Measurements from ENCODE around the gene ABHD2.
"Not testable (repeated sequence)": the region's sequence is repeated elsewhere in the genome, so short reads cannot be mapped to it uniquely, and the experiment has no call there.

Gene ABHD2

DNA sequence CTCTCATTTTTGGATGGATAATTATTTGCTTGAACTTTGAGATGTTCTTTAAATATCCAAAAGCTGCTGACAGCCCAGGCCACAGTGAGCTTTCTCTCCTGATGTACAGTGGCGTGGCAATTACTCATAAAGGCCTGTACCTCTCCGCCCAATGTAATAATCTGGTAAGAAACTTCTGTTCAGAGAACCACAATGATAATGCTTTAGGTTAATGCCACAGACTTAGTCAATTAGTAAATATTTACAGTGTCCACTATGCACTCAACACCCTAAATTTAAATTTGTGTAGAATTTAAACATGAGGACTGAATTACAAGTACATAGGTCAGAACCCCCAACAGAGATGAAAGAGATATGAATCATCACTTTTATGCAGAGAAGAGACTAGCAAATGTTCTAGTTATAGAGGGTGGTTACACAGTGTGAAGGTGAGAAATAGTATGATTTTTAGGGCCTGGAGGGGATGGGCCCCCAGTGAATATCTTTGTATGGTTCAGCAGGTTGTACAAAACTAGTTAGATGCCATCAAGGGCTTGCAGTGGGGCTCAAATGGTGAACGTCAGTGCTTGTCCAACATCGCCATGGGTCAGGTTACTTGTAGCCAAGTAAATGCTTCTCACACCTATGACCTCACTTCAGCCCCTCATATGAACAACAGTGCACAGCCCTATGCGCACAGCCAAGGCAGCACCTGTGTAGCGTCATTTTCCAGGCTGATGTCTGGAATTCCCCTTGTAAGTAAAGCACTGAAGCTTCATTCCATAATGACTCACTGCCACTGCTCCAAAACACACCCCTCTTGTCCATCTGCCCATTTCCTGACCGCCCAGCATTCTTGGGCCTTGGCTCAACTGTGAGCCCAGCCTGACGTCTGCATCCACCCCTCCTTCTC lies 13.3 kb downstream of the ABHD2 start:
- no peak for DNase-seq

DNA sequence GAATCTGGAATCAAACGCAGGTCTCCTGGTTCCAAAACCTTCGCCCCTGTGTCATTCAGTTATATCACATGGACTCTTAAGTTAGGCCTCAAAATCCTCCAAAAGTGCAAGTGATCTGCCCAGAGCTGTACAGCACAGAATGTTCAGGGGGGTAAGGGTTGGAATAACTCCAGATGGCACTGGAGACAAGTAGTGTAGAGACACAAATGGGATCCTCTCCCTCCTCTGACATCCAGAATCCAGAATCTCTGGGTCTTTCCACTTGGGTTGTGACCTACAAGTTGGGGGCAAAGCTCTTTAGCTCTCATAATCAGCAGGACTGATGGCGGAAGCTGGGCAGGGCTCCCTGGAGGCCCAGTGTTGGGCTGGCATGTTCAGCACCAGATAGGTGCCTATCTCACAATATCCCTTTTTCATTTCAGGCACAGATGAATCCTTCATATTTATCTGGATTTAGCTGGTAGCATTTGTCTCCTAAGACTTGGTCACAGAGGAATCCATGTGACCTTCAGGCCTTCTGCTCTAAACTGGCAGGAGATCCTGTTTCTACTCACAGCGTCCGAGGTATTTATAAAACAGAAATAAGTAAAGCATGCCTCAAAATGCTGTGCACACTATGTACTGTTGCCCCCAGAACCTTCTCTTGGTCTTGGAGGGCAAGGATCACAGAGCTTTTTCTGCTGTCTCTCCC lies 15.4 kb downstream of the ABHD2 start:
- no peak for DNase-seq

GRCh38 chr15:89104172-89104564 lies 15.9 kb downstream of the ABHD2 start:
- no peak for DNase-seq

DNA sequence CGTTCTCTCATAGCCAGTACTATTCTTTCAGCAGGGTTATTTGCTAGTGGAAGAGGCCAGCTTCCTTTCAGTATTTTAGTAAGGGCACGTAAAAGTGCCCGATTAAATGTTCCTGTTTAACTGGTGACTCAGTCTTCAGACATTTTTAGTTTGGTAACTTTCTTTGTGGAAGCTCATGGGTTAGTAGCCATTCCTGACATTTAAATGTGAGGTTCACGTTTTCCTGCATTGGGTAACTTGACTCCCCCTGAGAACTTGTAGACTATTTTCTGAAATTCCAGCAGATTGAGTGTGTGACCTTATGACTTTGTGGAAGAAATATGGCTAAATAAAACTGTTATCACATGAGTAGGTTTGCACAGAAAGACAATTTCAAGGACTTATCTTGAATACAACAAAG lies 16.9 kb downstream of the ABHD2 start:
- DNase-seq, result no peak

DNA sequence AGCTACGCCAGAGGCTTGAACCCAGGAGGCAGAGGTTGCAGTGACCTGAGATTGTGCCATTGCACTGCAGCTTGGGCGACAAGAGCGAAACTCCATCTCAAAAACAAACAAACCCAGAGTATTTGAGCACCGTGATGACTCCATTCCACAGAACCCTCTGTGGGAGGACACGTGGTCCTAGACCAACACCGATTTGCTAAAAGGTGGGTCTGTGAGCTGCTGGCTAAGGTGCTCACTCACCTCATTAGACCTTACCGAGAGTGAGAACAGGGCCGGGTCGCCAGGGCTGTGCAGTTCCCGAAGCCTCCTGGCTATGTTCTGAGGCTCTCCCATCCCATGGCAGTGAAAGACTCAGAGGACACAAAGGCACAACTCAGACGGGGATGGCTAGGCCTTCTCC lies 17.9 kb downstream of the ABHD2 start:
- no peak for DNase-seq

- DNase-seq, result no peak
Measured at GRCh38 chr15:89107984-89108383, 19.7 kb downstream of the ABHD2 start.

- DNase-seq, result no peak
Measured at GRCh38 chr15:89108835-89109234, 20.6 kb downstream of the ABHD2 start.

- no peak for DNase-seq
Measured at GRCh38 chr15:89109238-89109637, 21.0 kb downstream of the ABHD2 start.

DNA sequence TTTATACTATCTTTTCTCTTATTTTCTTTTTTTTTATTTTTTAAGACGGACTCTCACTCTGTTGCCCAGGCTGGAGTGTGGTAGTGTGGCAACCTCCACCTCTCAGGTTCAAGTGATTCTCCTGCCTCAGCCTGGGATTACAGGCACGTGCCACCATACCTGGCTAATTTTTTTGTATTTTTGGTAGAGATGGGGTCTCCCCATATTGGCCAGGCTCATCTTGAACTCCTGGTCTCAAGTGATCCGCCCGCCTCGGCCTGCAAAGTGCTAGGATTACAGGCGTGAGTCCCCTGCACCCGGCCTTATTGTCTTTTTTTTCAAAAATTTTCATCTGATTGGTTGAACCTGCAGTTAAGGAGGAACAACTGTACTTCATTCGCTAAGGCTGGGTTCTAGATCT lies 21.8 kb downstream of the ABHD2 start:
- no peak for DNase-seq

DNA sequence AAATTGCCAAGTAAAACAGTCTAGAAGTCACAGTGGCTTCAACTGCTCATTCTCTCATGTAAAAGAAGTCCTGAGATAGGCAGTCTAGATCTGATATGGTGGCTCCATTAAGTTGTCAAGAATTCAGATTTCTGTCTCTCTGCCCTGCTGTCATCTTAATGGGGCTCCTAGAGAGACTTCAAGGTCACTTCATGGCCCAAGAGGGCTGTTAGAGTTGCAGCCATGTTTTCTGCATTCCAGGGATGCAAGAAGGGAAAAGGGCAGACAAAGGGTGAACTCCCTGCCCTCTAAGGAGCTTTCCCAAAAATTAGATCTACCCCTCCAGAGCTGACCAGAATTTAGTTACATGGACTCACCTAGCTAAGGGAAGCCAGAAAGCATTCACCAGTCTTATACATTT lies 23.1 kb downstream of the ABHD2 start:
- no peak for DNase-seq

DNA sequence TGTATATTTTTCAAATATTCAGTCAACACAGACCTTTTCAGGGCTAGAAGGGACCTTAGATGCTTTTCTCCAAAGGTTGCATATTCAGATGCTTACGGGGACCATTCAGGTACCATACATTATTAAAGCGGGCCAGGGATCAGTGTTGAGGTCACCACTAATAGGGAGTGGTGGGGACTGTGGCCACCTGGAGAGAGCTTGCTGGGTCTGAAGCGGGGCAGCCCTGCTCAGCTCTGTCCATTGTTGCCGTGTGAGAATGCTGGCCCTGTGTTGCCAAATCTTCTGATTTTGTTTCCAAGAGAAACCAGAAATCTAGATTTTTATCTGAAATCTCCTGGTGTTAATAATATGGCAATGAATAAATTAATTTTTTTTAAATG lies 23.7 kb downstream of the ABHD2 start:
- DNase-seq, result no peak

- DNase-seq, result no peak
Measured at GRCh38 chr15:89112341-89112971, 24.2 kb downstream of the ABHD2 start.

DNA sequence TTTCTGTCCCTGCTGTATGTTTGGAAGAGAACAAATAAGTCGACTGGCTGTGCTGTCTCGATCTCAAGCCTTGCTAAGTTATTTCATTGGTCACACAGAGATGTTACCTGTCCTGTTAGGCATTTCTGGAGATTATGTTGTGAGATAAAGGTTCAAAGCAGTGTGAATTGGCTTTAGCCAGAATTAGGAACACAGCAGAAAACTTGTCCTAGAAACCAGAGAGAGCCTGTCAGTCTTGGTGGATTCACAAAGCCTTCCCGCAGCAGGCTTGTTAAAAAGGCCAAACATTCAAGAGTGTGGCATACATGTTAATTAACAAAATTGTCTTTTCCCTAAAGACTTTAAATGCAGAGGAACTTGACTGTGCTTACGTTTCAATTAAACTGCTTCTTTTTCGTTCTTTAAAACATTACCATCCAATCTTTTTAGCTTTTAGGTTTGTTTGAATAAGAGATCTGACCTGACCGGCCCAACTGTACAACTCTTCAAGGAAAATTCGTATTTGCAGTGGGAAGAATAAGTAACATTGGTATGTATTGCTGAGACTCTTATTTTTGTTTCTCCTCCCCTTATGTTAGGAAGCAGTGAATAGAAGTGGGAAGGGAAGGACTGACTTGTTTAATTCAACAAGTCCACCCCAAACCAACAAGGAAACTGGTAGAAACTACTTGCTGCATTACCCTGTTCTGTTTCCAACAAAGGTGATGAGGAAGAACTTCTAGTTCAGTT lies 25.2 kb downstream of the ABHD2 start:
- DNase-seq, result no peak

- peak; percentile 15 for DNase-seq
Measured at GRCh38 chr15:89114990-89115389, 26.7 kb downstream of the ABHD2 start.

DNA sequence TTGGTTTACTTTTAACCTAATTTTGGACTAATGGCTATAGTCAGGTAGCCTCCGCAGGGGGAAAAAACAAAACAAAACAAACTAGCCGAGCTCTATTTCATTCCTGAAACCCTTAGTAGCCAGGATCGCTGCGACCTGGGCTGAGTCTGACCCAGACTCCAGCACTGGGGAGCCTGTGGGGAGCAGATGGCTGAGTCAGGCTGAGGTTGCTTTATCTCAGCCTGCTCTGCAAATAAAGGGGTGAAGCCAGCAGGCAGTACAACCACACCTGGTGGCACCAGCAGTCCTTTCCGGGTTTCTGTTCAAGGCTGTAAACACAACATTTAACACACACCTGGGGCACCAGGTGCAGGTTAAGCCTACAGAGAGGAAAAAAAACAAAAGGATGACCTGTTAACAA lies 27.3 kb downstream of the ABHD2 start:
- DNase-seq, result peak; percentile 51

DNA sequence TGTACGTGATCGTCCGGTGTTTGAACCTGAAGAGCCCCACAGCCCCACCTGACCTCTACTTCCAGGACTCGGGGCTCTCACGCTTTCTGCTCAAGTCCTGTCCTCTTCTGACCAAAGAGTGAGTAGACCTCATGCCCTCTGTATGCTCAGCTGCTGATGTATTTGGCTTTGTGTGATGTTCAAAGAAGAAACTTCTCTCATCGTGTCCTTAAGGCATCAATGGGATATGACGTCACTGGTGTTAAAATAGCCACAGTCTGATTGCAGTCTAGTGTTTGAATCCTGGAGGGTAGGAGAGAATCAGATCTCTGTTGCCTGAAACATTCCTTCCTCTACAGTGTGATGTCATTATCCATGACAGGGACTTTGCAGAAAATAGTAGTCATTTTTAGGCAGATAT lies 28.1 kb downstream of the ABHD2 start:
- no peak for DNase-seq

- no peak for DNase-seq
Measured at GRCh38 chr15:89117790-89118189, 29.5 kb downstream of the ABHD2 start.

DNA sequence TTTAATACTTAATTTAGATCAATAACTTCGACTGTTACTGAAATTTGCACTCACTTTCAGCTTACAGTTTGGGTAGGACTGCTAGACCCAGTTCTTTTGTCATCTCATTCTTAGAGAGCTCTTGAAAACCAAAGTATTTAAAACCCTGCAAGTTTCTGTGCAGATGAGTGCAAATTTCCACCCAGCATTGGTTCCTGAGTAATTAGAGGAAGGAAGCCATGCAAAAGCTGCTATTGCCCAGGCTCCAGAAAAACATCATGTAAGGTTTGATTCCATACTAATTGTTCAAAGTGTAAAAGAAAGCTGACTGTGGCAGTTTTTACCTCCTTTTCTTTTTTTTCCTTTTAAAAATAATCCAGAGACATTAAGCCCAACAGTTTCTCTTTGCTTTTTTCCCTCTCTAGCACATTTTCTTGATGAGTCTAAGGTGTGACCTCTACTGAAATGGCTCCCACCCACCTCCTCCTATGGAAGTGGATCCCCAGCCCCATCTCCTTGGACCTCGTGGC lies 30.3 kb downstream of the ABHD2 start:
- no peak for DNase-seq

DNA sequence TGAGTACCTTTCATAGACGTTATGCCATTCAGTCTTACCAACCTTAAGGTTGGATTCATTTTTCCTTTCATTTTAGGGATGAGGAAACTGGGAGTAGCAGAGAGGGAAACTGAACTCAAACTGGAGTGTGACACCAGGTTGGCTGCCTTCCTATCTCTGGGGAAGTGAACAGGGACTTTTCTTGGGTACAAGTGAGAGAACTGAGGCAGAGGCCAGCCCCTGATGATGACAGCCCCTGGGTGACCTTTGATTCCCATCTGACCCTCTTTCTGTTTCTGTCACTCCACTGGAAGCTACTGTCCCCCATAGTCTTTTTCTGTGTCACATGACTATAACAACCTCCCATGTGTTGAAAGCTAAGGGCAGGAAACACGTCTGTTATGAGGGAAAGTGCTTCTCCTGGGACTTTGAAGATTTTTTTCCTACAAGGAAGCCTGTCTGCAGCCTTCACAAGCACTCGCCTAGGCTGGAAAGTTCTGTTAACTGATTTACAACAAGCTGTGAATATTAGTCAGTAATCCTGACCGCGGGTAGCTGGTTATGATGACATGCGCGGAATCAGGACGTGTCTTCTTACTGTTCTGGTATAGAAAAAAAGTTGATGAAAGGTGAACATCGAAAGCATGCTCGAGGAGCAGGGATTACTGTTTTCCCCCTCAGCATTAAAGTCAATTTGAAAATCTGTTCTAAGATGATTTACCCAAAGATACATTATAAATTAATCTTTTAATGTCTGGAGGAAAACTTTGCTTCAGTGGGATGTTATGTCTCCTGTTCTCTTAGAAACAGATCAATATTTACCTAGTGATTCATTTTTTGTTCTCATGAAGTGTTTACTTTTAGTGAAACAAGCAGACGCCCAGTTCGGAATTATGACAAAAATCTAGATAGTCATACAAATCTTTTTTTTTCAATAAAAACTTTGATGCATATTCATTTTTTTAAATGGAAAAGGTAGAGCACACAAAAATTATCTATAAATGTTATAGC lies 31.5 kb downstream of the ABHD2 start:
- no peak for DNase-seq

- DNase-seq, result not testable (repeated sequence)
Measured at GRCh38 chr15:89120479-89121000, 32.3 kb downstream of the ABHD2 start.

DNA sequence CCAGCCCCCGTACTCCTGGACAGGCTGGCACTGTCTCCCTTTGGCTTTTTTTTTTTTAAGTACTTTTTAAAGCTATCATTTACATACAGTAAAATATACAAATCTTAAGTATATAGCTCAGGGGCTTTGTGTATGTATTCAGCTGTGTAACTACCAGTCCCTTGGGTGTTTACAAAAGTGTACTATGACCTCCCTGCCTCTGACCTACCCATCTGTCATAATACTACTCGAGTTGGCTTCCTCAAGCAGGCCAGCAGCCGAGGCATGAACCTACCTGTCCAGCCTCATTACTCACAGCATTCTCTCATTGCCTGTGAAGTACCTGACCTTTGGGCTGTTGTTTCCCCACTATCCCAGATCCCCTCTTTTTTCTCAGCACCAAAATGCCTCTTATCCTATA lies 33.2 kb downstream of the ABHD2 start:
- DNase-seq, result peak; percentile 99
